ENCODE measurements around the gene HPCAL1. TPM values are rescaled to one million over a fixed set of nuclear protein-coding genes. Genes with fewer than 3 reads are reported as not detected.

HPCAL1 gene
- total and polyA plus RNA-seq, 2 experiments from 2014 or later = 58.9 to 65.4 TPM

DNA sequence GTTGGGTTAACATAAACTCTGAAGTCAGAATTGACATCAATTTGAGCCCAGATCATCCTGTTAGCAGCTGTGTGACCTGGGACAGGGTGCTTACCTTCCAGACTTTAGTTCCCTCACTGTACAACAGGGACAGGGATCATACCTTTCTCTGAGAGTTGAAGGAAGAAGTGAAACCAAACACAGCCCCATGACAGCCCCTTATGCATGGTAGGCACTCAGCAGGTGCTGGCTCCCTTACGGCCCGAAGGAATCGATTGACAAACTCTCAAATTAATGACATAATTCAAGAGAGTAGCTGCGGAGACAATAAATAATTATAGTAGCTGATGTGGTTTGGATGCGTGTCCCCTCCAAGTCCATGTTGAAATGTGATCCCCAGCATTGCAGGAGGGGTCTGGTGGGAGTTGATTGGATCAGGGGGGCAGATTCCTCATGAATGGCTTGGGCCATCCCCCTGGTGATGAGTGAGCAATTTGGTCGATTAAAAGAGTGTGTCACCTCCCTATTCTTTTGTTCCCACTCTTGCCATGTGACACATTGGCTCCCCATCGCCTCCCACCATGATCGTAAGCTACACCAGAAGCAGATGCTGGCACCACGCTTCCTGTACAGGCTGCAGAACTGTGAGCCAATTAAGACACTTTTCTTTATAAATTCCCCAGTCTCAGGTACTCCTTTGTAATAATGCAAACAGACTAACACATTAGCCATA lies 73.0 kb downstream of the HPCAL1 start:
- no peaks in the 10 kb centered on the region for H3K9me3 ChIP-seq (ENCODE audit: low read depth)
- no peaks in the 10 kb centered on the region; the same call in 1 of the 2 replicates for H4K20me1 ChIP-seq (ENCODE audit: insufficient read depth)
- no peak overlapping the region for H3K4me2 ChIP-seq (ENCODE audit: unreplicated experiment)
- in situ Hi-C loops (cut with MboI) = no loop called here
- no peak overlapping the region for H3K27ac ChIP-seq
- DNase-seq = no peak
- H3K79me2 ChIP-seq (ENCODE audit: insufficient read depth) = peaks cover 5% of the 10 kb centered on the region; the same call in 1 of the 2 replicates
- H3K9ac ChIP-seq = no peak overlapping the region
- H3K9me2 ChIP-seq (ENCODE audit: insufficient read depth) = no peaks in the 10 kb centered on the region
- TF ChIP-seq EZH2phosphoT487 (IDR thresholded peaks at IDR 0.05; ENCODE audit: insufficient read depth, low read depth) (no peak), EZH2 (IDR thresholded peaks at IDR 0.05; ENCODE audit: insufficient read depth, poor library complexity, severe bottlenecking) (no peak)
- no peaks in the 10 kb centered on the region for H3K27me3 ChIP-seq (replicated peaks; ENCODE audit: insufficient read depth)
- no peaks in the 10 kb centered on the region for H3K4me1 ChIP-seq (ENCODE audit: insufficient read depth)
- no peaks in the 10 kb centered on the region for H3F3A ChIP-seq (ENCODE audit: insufficient read depth)
- H3K36me3 ChIP-seq (ENCODE audit: low read depth) = no peaks in the 10 kb centered on the region
- no peak overlapping the region for H3K4me3 ChIP-seq
- 67 to 74% methylated on average over 9 of the region's 9 CpGs for WGBS, 2 experiments (ENCODE audit: low coverage in 1 of 2, low lambda C conversion rate in 2 of 2, missing lambda C conversion rate in 2 of 2)
- no peak overlapping the region for H2AFZ ChIP-seq

DNA sequence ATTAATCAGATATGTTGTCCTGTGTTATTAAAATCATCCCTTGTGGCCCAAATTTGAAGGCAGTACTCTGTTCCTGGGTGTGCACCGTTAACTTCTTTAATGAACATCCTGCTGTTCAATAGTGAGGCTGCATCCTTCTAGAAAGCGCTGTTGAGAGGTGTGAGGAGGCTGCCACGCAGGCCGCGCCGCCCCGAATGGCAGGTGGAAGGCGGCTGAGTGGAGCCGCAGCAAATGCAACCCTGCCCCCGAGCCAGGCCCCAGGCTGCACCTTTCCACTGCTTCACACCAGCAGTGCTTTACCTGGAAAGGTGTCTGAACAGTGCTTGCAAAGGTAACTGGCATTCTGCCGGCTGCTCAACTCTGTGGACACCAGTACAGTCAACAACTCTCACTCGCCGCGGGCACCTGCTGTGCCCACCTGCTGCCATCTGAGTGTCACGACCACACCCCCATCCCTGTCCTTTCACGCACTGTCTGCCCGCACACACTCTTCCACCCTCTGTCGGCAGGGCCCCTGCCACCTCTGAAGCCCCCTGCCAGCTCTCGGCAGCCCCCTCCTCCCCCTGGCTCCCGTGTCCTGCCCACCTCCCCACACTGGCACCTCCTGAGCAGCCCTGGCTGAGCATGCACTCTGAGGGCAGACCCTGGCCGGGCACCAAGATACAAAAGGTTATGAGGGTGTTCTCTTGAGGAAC lies 74.5 kb downstream of the HPCAL1 start:
- H3F3A ChIP-seq (ENCODE audit: insufficient read depth) = no peaks in the 10 kb centered on the region
- no peaks in the 10 kb centered on the region for H3K36me3 ChIP-seq (ENCODE audit: low read depth)
- 94 to 97% methylated on average over 16 to 21 of the region's 21 CpGs for WGBS, 2 experiments (ENCODE audit: low coverage in 1 of 2, low lambda C conversion rate in 2 of 2, missing lambda C conversion rate in 2 of 2)
- H3K4me2 ChIP-seq (ENCODE audit: unreplicated experiment) = no peak overlapping the region
- H3K4me3 ChIP-seq = no peak overlapping the region
- no peak overlapping the region for H2AFZ ChIP-seq
- no peak for TF ChIP-seq EZH2phosphoT487 (IDR thresholded peaks at IDR 0.05; ENCODE audit: insufficient read depth, low read depth)
- TF ChIP-seq EZH2 (IDR thresholded peaks at IDR 0.05; ENCODE audit: insufficient read depth, poor library complexity, severe bottlenecking) = no peak
- peaks cover 5% of the 10 kb centered on the region; the same call in 1 of the 2 replicates for H3K79me2 ChIP-seq (ENCODE audit: insufficient read depth)
- no peaks in the 10 kb centered on the region for H3K27me3 ChIP-seq (replicated peaks; ENCODE audit: insufficient read depth)
- no peak overlapping the region for H3K27ac ChIP-seq
- no peaks in the 10 kb centered on the region for H3K9me2 ChIP-seq (ENCODE audit: insufficient read depth)
- H3K9me3 ChIP-seq (ENCODE audit: low read depth) = no peaks in the 10 kb centered on the region
- DNase-seq = no peak
- in situ Hi-C loops (cut with MboI) = no loop called here
- H4K20me1 ChIP-seq (ENCODE audit: insufficient read depth) = no peaks in the 10 kb centered on the region; the same call in 1 of the 2 replicates
- no peaks in the 10 kb centered on the region for H3K4me1 ChIP-seq (ENCODE audit: insufficient read depth)
- no peak overlapping the region for H3K9ac ChIP-seq

DNA sequence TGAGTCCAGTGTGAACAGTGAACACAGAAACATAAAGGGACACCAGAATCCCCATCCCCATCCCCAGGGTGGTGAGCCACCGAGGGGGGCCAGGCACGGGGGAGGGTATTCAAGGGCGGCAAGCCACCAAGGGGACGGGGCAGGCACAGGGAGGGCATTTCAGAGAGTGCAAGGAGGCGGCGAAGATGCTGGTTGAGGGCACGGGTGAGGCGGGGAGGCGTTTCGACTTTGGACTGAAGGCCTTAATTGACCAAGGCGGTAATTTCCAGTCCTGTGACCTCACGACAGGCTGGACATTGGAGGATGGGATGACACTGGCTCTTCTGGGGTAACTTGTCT lies 75.0 kb downstream of the HPCAL1 start:
- Histone ChIP-seq H3F3A (ENCODE audit: insufficient read depth) (no peaks in the 10 kb centered on the region), H3K9me2 (ENCODE audit: insufficient read depth) (no peaks in the 10 kb centered on the region), H4K20me1 (ENCODE audit: insufficient read depth) (no peaks in the 10 kb centered on the region; the same call in 1 of the 2 replicates), H3K4me1 (ENCODE audit: insufficient read depth) (no peaks in the 10 kb centered on the region), H3K9ac (no peak overlapping the region), H2AFZ (no peak overlapping the region), H3K79me2 (ENCODE audit: insufficient read depth) (peaks cover 5% of the 10 kb centered on the region; the same call in 1 of the 2 replicates), H3K27ac (no peak overlapping the region), H3K4me3 (no peak overlapping the region), H3K4me2 (ENCODE audit: unreplicated experiment) (no peak overlapping the region), H3K36me3 (ENCODE audit: low read depth) (no peaks in the 10 kb centered on the region), H3K27me3 (replicated peaks; ENCODE audit: insufficient read depth) (no peaks in the 10 kb centered on the region), H3K9me3 (ENCODE audit: low read depth) (no peaks in the 10 kb centered on the region)
- DNase-seq = no peak
- TF ChIP-seq EZH2 (IDR thresholded peaks at IDR 0.05; ENCODE audit: insufficient read depth, poor library complexity, severe bottlenecking) = no peak
- no peak for TF ChIP-seq EZH2phosphoT487 (IDR thresholded peaks at IDR 0.05; ENCODE audit: insufficient read depth, low read depth)
- in situ Hi-C loops (cut with MboI) = no loop called here
- WGBS, 2 experiments (ENCODE audit: low coverage in 1 of 2, low lambda C conversion rate in 2 of 2, missing lambda C conversion rate in 2 of 2) = 92 to 95% methylated on average over 10 to 12 of the region's 12 CpGs

GRCh38 chr2:10378189-10378588 lies 75.5 kb downstream of the HPCAL1 start:
- TF ChIP-seq EZH2phosphoT487 (IDR thresholded peaks at IDR 0.05; ENCODE audit: insufficient read depth, low read depth) = no peak
- TF ChIP-seq EZH2 (IDR thresholded peaks at IDR 0.05; ENCODE audit: insufficient read depth, poor library complexity, severe bottlenecking) = no peak
- WGBS, 2 experiments (ENCODE audit: low coverage in 1 of 2, low lambda C conversion rate in 2 of 2, missing lambda C conversion rate in 2 of 2) = 90 to 95% methylated on average over 7 of the region's 7 CpGs
- no peak for DNase-seq
- no peak overlapping the region for H3K9ac ChIP-seq
- H3K27ac ChIP-seq = no peak overlapping the region
- H3F3A ChIP-seq (ENCODE audit: insufficient read depth) = no peaks in the 10 kb centered on the region
- no peak overlapping the region for H2AFZ ChIP-seq
- H3K27me3 ChIP-seq (replicated peaks; ENCODE audit: insufficient read depth) = no peaks in the 10 kb centered on the region
- peaks cover 5% of the 10 kb centered on the region; the same call in 1 of the 2 replicates for H3K79me2 ChIP-seq (ENCODE audit: insufficient read depth)
- H3K4me1 ChIP-seq (ENCODE audit: insufficient read depth) = no peaks in the 10 kb centered on the region
- H3K36me3 ChIP-seq (ENCODE audit: low read depth) = no peaks in the 10 kb centered on the region
- no peaks in the 10 kb centered on the region for H3K9me2 ChIP-seq (ENCODE audit: insufficient read depth)
- in situ Hi-C loops (cut with MboI) = no loop called here
- no peak overlapping the region for H3K4me3 ChIP-seq
- H4K20me1 ChIP-seq (ENCODE audit: insufficient read depth) = no peaks in the 10 kb centered on the region; the same call in 1 of the 2 replicates
- H3K9me3 ChIP-seq (ENCODE audit: low read depth) = no peaks in the 10 kb centered on the region
- no peak overlapping the region for H3K4me2 ChIP-seq (ENCODE audit: unreplicated experiment)
